ENCODE measurements around the gene PTPN7. TPM values are rescaled to one million over a fixed set of nuclear protein-coding genes. Genes with fewer than 3 reads are reported as not detected.

PTPN7 gene
- total RNA-seq, 2 donors from 2014 or later: 2.0 to 2.9 TPM

Other genes starting within 250 kb of the PTPN7 start
- gene LMOD1, start 214.1 kb downstream of the PTPN7 start, total RNA-seq: 10 to 100 TPM in 1 of 2 donors, 1 to 10 TPM in 1; 7.6 to 64.5 TPM
- gene TIMM17A, start 205.1 kb downstream of the PTPN7 start, total RNA-seq: 10 to 100 TPM; 63.4 to 84.7 TPM
- gene RNPEP, start 178.0 kb downstream of the PTPN7 start, total RNA-seq: 100 to 1,000 TPM; 142 to 147 TPM
- gene ELF3, start 150.0 kb downstream of the PTPN7 start, total RNA-seq: 1,000 to 10,000 TPM in 1 of 2 donors, 100 to 1,000 TPM in 1; 749 to 1,162 TPM
- gene GPR37L1, start 37.7 kb downstream of the PTPN7 start, total RNA-seq: 1 to 10 TPM; 1.6 to 3.1 TPM
- 10 to 100 TPM; 30.3 to 57.0 TPM for gene ARL8A, start 15.9 kb downstream of the PTPN7 start, total RNA-seq
- 1 to 10 TPM; 1.3 to 1.6 TPM for gene LGR6, start 33.2 kb upstream of the PTPN7 start, total RNA-seq
- gene UBE2T, start 181.3 kb upstream of the PTPN7 start, total RNA-seq: 10 to 100 TPM; 12.7 to 42.8 TPM
- 100 to 1,000 TPM in 1 of 2 donors, 10 to 100 TPM in 1; 41.1 to 125 TPM for gene PPP1R12B, start 188.1 kb upstream of the PTPN7 start, total RNA-seq